ENCODE results near the gene TAPBP.
A peak's percentile ranks its signal among the peaks of the same experiment; 100 is the strongest.
"Not testable (repeated sequence)": the region's sequence is repeated elsewhere in the genome, so short reads cannot be mapped to it uniquely, and the experiment has no call there.

TAPBP gene

GRCh38 chr6:33343606-33343952 lies 29.7 kb upstream of the TAPBP start:
- H3K27ac ChIP-seq (ENCODE audit: low read depth, low read length); H3K4me1 ChIP-seq (ENCODE audit: control insufficient read depth, insufficient read depth, low read length, unreplicated experiment); H3K27me3 ChIP-seq (ENCODE audit: insufficient read depth, low read length); H3K4me3 ChIP-seq (ENCODE audit: low read depth, low read length); H2AFZ ChIP-seq (ENCODE audit: low read length, unreplicated experiment); H3K36me3 ChIP-seq (ENCODE audit: insufficient read depth, low read length); H3K79me2 ChIP-seq (ENCODE audit: control insufficient read depth, insufficient read depth, low read length, unreplicated experiment): not testable (repeated sequence)

- Histone ChIP-seq H3K27me3 (ENCODE audit: insufficient read depth, low read length) (no peaks in the 10 kb centered on the region), H3K36me3 (ENCODE audit: insufficient read depth, low read length) (no peaks in the 10 kb centered on the region), H2AFZ (ENCODE audit: low read length, unreplicated experiment) (no peak overlapping the region), H3K27ac (ENCODE audit: low read depth, low read length) (no peak overlapping the region), H3K79me2 (ENCODE audit: control insufficient read depth, insufficient read depth, low read length, unreplicated experiment) (no peaks in the 10 kb centered on the region), H3K4me1 (ENCODE audit: control insufficient read depth, insufficient read depth, low read length, unreplicated experiment) (no peaks in the 10 kb centered on the region), H3K4me3 (ENCODE audit: low read depth, low read length) (no peak overlapping the region)
Observed at GRCh38 chr6:33339193-33339592, 25.3 kb upstream of the TAPBP start.

DNA sequence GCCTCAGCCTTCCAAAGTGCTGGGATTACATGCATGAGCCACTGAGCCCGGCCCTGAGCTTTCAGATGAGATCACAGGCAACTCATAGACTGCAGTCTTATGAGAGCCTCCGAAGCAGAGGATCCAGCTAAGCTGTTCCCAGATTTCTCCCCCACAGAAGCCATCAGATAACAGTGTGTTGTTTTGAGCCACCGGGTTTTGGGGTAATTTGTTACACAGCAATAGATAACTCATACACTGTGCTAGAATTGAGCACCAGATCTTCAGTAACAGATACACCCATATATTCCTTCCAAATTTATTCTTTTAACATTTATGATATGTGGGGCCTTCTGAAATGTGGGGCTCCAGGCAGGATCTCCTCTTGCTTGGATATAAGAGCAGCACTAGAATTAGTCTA lies 22.6 kb upstream of the TAPBP start:
- Histone ChIP-seq H3K79me2 (ENCODE audit: control insufficient read depth, insufficient read depth, low read length, unreplicated experiment) (no peaks in the 10 kb centered on the region), H3K27ac (ENCODE audit: low read depth, low read length) (no peak overlapping the region), H3K27me3 (ENCODE audit: insufficient read depth, low read length) (no peaks in the 10 kb centered on the region), H3K4me3 (ENCODE audit: low read depth, low read length) (no peak overlapping the region), H3K36me3 (ENCODE audit: insufficient read depth, low read length) (no peaks in the 10 kb centered on the region), H3K4me1 (ENCODE audit: control insufficient read depth, insufficient read depth, low read length, unreplicated experiment) (no peaks in the 10 kb centered on the region), H2AFZ (ENCODE audit: low read length, unreplicated experiment) (no peak overlapping the region)

- Histone ChIP-seq H3K79me2 (ENCODE audit: control insufficient read depth, insufficient read depth, low read length, unreplicated experiment) (no peaks in the 10 kb centered on the region), H3K4me1 (ENCODE audit: control insufficient read depth, insufficient read depth, low read length, unreplicated experiment) (no peaks in the 10 kb centered on the region), H3K36me3 (ENCODE audit: insufficient read depth, low read length) (no peaks in the 10 kb centered on the region), H3K4me3 (ENCODE audit: low read depth, low read length) (no peak overlapping the region), H3K27me3 (ENCODE audit: insufficient read depth, low read length) (no peaks in the 10 kb centered on the region), H2AFZ (ENCODE audit: low read length, unreplicated experiment) (no peak overlapping the region), H3K27ac (ENCODE audit: low read depth, low read length) (no peak overlapping the region)
Observed at GRCh38 chr6:33335916-33336315, 22.0 kb upstream of the TAPBP start.

GRCh38 chr6:33333666-33334065 lies 19.8 kb upstream of the TAPBP start:
- Histone ChIP-seq H3K36me3 (ENCODE audit: insufficient read depth, low read length) (no peaks in the 10 kb centered on the region), H3K79me2 (ENCODE audit: control insufficient read depth, insufficient read depth, low read length, unreplicated experiment) (no peaks in the 10 kb centered on the region), H3K27me3 (ENCODE audit: insufficient read depth, low read length) (no peaks in the 10 kb centered on the region), H3K4me3 (ENCODE audit: low read depth, low read length) (no peak overlapping the region), H2AFZ (ENCODE audit: low read length, unreplicated experiment) (no peak overlapping the region), H3K4me1 (ENCODE audit: control insufficient read depth, insufficient read depth, low read length, unreplicated experiment) (no peaks in the 10 kb centered on the region), H3K27ac (ENCODE audit: low read depth, low read length) (no peak overlapping the region)

DNA sequence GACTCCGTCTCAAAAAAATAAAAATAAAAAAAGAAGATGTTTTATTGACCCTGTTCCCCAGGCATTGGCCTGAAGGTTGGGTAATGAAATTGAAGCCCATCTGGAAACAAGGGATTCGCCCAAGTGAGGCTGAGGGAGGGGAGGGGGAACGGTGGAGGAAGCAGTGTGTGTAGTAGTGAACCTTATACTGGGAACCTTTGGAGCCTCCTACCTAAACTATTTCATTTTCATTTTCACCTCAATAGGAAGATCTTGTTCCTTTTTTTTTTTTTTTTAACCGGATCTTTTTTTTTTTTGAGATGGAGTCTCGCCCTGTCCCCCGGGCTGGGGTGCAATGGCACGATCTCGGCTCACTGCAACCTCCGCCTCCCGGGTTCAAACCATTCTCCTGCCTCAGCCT lies 16.9 kb upstream of the TAPBP start:
- H2AFZ ChIP-seq (ENCODE audit: low read length, unreplicated experiment), result no peak overlapping the region
- no peaks in the 10 kb centered on the region for H3K27me3 ChIP-seq (ENCODE audit: insufficient read depth, low read length)
- no peaks in the 10 kb centered on the region for H3K79me2 ChIP-seq (ENCODE audit: control insufficient read depth, insufficient read depth, low read length, unreplicated experiment)
- H3K4me3 ChIP-seq (ENCODE audit: low read depth, low read length), result no peak overlapping the region
- H3K36me3 ChIP-seq (ENCODE audit: insufficient read depth, low read length), result no peaks in the 10 kb centered on the region
- H3K27ac ChIP-seq (ENCODE audit: low read depth, low read length), result no peak overlapping the region
- no peaks in the 10 kb centered on the region for H3K4me1 ChIP-seq (ENCODE audit: control insufficient read depth, insufficient read depth, low read length, unreplicated experiment)

DNA sequence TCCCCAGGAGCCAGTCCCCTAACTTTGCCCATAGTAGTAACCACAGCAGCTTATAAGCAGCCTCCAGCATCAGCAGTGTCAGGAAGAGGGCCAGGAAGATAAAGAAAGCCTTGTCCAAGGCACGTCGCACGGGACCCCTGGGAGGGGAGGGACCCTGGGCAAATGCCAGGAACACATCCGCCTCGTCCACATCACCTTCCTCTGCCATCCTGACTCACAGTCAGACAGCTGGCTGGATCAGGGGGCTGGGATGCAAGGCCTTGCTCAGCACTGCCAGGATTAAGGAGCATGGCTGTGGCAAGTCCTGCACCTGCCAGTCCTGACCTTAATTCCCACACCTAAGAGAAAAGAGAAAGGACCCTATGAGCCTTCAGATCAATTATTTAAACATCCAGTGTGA lies 15.2 kb upstream of the TAPBP start:
- Histone ChIP-seq H3K27me3 (ENCODE audit: insufficient read depth, low read length) (no peaks in the 10 kb centered on the region), H3K4me1 (ENCODE audit: control insufficient read depth, insufficient read depth, low read length, unreplicated experiment) (no peaks in the 10 kb centered on the region), H3K36me3 (ENCODE audit: insufficient read depth, low read length) (no peaks in the 10 kb centered on the region), H2AFZ (ENCODE audit: low read length, unreplicated experiment) (no peak overlapping the region), H3K79me2 (ENCODE audit: control insufficient read depth, insufficient read depth, low read length, unreplicated experiment) (no peaks in the 10 kb centered on the region), H3K4me3 (ENCODE audit: low read depth, low read length) (no peak overlapping the region), H3K27ac (ENCODE audit: low read depth, low read length) (no peak overlapping the region)

DNA sequence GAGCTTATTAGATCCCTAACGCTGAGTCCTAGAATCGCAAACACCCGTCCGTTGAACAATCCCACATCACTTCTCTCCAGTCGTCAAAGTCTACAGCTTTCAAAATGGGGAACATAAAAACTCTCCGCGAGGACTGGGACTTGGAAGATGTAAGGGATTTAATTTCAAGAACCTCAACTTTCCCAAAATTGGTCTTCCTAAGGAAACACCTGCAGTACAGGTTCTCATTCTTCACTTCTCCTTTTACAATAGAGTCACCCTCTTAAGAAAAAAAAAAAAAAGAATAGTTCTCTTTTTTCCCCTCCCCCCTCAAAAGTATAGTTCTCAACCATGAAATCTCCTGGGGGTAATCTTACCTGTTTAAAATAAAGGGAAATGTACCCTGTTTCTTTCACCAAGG lies 10.2 kb upstream of the TAPBP start:
- Histone ChIP-seq H3K27ac (ENCODE audit: low read depth, low read length) (no peak overlapping the region), H3K36me3 (ENCODE audit: insufficient read depth, low read length) (peaks cover 10% of the 10 kb centered on the region; the same call in 1 of the 2 replicates), H3K27me3 (ENCODE audit: insufficient read depth, low read length) (no peaks in the 10 kb centered on the region), H3K4me3 (ENCODE audit: low read depth, low read length) (peak overlapping the region; percentile 95), H3K4me1 (ENCODE audit: control insufficient read depth, insufficient read depth, low read length, unreplicated experiment) (peaks cover 25% of the 10 kb centered on the region), H2AFZ (ENCODE audit: low read length, unreplicated experiment) (peak overlapping the region; percentile 78), H3K79me2 (ENCODE audit: control insufficient read depth, insufficient read depth, low read length, unreplicated experiment) (peaks cover 28% of the 10 kb centered on the region)

- Histone ChIP-seq H3K4me3 (ENCODE audit: low read depth, low read length) (peak overlapping the region; percentile 95), H3K4me1 (ENCODE audit: control insufficient read depth, insufficient read depth, low read length, unreplicated experiment) (peaks cover 31% of the 10 kb centered on the region), H3K27ac (ENCODE audit: low read depth, low read length) (no peak overlapping the region), H3K36me3 (ENCODE audit: insufficient read depth, low read length) (peaks cover 10% of the 10 kb centered on the region; the same call in 1 of the 2 replicates), H3K79me2 (ENCODE audit: control insufficient read depth, insufficient read depth, low read length, unreplicated experiment) (peaks cover 33% of the 10 kb centered on the region), H2AFZ (ENCODE audit: low read length, unreplicated experiment) (peak overlapping the region; percentile 78), H3K27me3 (ENCODE audit: insufficient read depth, low read length) (no peaks in the 10 kb centered on the region)
Observed at GRCh38 chr6:33323623-33323948, 9.7 kb upstream of the TAPBP start.

DNA sequence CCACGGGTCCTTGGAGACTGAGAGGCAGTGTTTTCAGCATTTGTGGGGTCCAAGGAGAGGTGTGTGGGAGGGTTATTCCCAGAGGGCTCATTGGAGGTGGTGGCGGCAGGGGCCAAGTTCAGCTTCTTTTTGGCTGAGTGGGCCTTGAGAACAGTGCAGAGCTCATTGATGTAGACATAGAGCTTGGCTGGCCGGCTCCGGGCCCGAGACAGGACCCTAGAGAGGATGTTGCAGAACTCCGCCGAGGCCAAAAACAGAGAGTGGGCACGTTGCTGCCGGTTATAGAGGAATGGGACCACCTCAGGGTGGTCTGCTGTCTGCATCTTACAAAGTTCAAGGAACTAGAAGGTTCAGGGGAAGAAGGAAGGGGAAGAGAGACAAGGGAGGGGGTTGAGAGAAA lies 7.3 kb upstream of the TAPBP start:
- Histone ChIP-seq H3K27me3 (ENCODE audit: insufficient read depth, low read length) (no peaks in the 10 kb centered on the region), H2AFZ (ENCODE audit: low read length, unreplicated experiment) (no peak overlapping the region), H3K79me2 (ENCODE audit: control insufficient read depth, insufficient read depth, low read length, unreplicated experiment) (peaks cover 34% of the 10 kb centered on the region), H3K36me3 (ENCODE audit: insufficient read depth, low read length) (peaks cover 10% of the 10 kb centered on the region; the same call in 1 of the 2 replicates), H3K4me1 (ENCODE audit: control insufficient read depth, insufficient read depth, low read length, unreplicated experiment) (peaks cover 38% of the 10 kb centered on the region), H3K4me3 (ENCODE audit: low read depth, low read length) (peak overlapping the region; percentile 95), H3K27ac (ENCODE audit: low read depth, low read length) (peak overlapping the region; percentile 92)

- peaks cover 38% of the 10 kb centered on the region for H3K4me1 ChIP-seq (ENCODE audit: control insufficient read depth, insufficient read depth, low read length, unreplicated experiment)
- H3K27ac ChIP-seq (ENCODE audit: low read depth, low read length), result peak overlapping the region; percentile 92
Observed at GRCh38 chr6:33320315-33321181, 6.7 kb upstream of the TAPBP start.

More at GRCh38 chr6:33320315-33321181, 6.7 kb upstream of the TAPBP start:
- no peak overlapping the region for H2AFZ ChIP-seq (ENCODE audit: low read length, unreplicated experiment)
- no peaks in the 10 kb centered on the region for H3K27me3 ChIP-seq (ENCODE audit: insufficient read depth, low read length)
- peaks cover 34% of the 10 kb centered on the region for H3K79me2 ChIP-seq (ENCODE audit: control insufficient read depth, insufficient read depth, low read length, unreplicated experiment)
- H3K4me3 ChIP-seq (ENCODE audit: low read depth, low read length), result peak overlapping the region; percentile 95
- peaks cover 10% of the 10 kb centered on the region; the same call in 1 of the 2 replicates for H3K36me3 ChIP-seq (ENCODE audit: insufficient read depth, low read length)
